B cell (primary cell): ENCODE data around the gene KMO. TPM values are rescaled to one million over a fixed set of nuclear protein-coding genes. Genes with fewer than 3 reads are reported as not detected.

Source experiments
- ATAC-seq: fragments of 200-7000 bp; cut with Tn5 transposase; one replicate; pipeline ENCODE4 v1.10.0; 2021; ENCODE audit warnings: low read depth, mild to moderate bottlenecking, moderate number of reproducible peaks, moderate library complexity
- CTCF ChIA-PET: fragments of 350-600 bp; sonication (Branson Sonifier 250); formaldehyde crosslinking; loops from one replicate; lab custom pipeline; 2021; ENCODE audit warnings: antibody characterized with exemption, inconsistent platforms; lab: Charles Lee
- POLR2A ChIA-PET: fragments of 350-600 bp; sonication (Branson Sonifier 250); formaldehyde crosslinking; loops from one replicate; lab custom pipeline; 2021; ENCODE audit warnings: antibody characterized with exemption; lab: Charles Lee
- DNase-seq: peaks from one replicate; pipeline ENCODE4 v3.0.0; 2013
- H2AFZ ChIP-seq: 2 replicates; pipeline ENCODE4 v1.6.1; 2012; ENCODE audit warnings: mild to moderate bottlenecking, low read depth, low read length; ENCODE audit not compliant: insufficient read depth, poor library complexity, severe bottlenecking
- H3K27ac ChIP-seq, 2 donors: 1 replicate in 1 of 2; 2 replicates in 1 of 2; pipeline ENCODE4 v1.5.1; 2012 to 2013; ENCODE audit warnings: low read length in 2 of 2, mild to moderate bottlenecking in 2 of 2, moderate library complexity in 1 of 2
- H3K27me3 ChIP-seq, 4 experiments: fragments of 200-600 bp in 1 of 4; sonication (generic) in 1 of 4; replicated peaks in 1 of 4; 1 replicate in 2 of 4; 2 replicates in 2 of 4; pipeline versions ENCODE4 v1.6.1 to v1.7.0; 2013 to 2016; ENCODE audit warnings: low read length in 3 of 4, mild to moderate bottlenecking in 2 of 4, mixed read lengths in 1 of 4, moderate library complexity in 1 of 4; ENCODE audit not compliant: insufficient read depth in 4 of 4, control insufficient read depth in 3 of 4; ENCODE audit errors: control extremely low read depth in 1 of 4
- H3K36me3 ChIP-seq, 2 experiments: replicated peaks in 1 of 2; 1 replicate in 1 of 2; 2 replicates in 1 of 2; pipeline versions ENCODE4 v1.6.1 to v1.7.1; 2013; ENCODE audit warnings: low read length in 1 of 2; ENCODE audit not compliant: insufficient read depth in 2 of 2, control insufficient read depth in 1 of 2; ENCODE audit errors: control extremely low read depth in 1 of 2, extremely low read depth in 1 of 2
- H3K4me1 ChIP-seq, 2 donors: fragments of 200-600 bp in 1 of 2; sonication (generic) in 1 of 2; 1 replicate in 1 of 2; 2 replicates in 1 of 2; pipeline versions ENCODE4 v1.5.1 to v1.6.1; 2013 to 2017; ENCODE audit warnings: low read length in 2 of 2; ENCODE audit not compliant: control insufficient read depth in 2 of 2, insufficient read depth in 2 of 2
- H3K4me2 ChIP-seq: replicated peaks from 2 replicates; pipeline ENCODE3; 2012; ENCODE audit warnings: mild to moderate bottlenecking, low read depth, low read length; ENCODE audit not compliant: poor library complexity, severe bottlenecking
- H3K4me3 ChIP-seq, 5 experiments: fragments of 200-600 bp in 1 of 5; sonication (generic) in 1 of 5; 1 replicate in 3 of 5; 2 replicates in 2 of 5; pipeline versions ENCODE4 v1.5.1 to v1.7.0; 2011 to 2016; ENCODE audit warnings: low read length in 4 of 5, mild to moderate bottlenecking in 4 of 5, low read depth in 2 of 5, control low read depth in 1 of 5, moderate library complexity in 1 of 5; ENCODE audit not compliant: insufficient read depth in 1 of 5; ENCODE audit errors: control extremely low read depth in 1 of 5, extremely low read depth in 1 of 5
- H3K79me2 ChIP-seq: fragments of 200-600 bp; sonication (generic); one replicate; pipeline ENCODE4 v1.6.0; 2016; ENCODE audit warnings: low read length; ENCODE audit not compliant: control insufficient read depth, insufficient read depth
- H3K9ac ChIP-seq: fragments of 200-600 bp; sonication (generic); 2 replicates; pipeline ENCODE4 v1.6.1; 2017; ENCODE audit warnings: mild to moderate bottlenecking, low read length, moderate library complexity
- H3K9me3 ChIP-seq, 3 donors: one replicate each; pipeline versions ENCODE4 v1.6.1 to v1.7.1; 2013; ENCODE audit warnings: low read length in 2 of 3; ENCODE audit not compliant: control insufficient read depth in 2 of 3, insufficient read depth in 1 of 3; ENCODE audit errors: control extremely low read depth in 1 of 3
- H4K20me1 ChIP-seq: 2 replicates; pipeline ENCODE4 v1.6.0; 2012; ENCODE audit warnings: mild to moderate bottlenecking, low read length; ENCODE audit not compliant: insufficient read depth, control insufficient read depth, poor library complexity, severe bottlenecking
- H3K27ac Mint-ChIP-seq: one replicate; pipeline ENCODE4 v1.8.0; 2021; ENCODE audit warnings: mixed read lengths
- H3K27me3 Mint-ChIP-seq: one replicate; pipeline ENCODE4 v1.8.0; 2021; ENCODE audit warnings: mixed read lengths
- H3K4me1 Mint-ChIP-seq: one replicate; pipeline ENCODE4 v1.8.0; 2021; ENCODE audit warnings: mixed read lengths
- H3K4me3 Mint-ChIP-seq: one replicate; pipeline ENCODE4 v1.8.0; 2021; ENCODE audit warnings: mixed read lengths
- H3K9me3 Mint-ChIP-seq: one replicate; pipeline ENCODE4 v1.8.0; 2022; ENCODE audit warnings: mixed read lengths; ENCODE audit not compliant: insufficient read depth
- CTCF ChIP-seq: fragments of 200-600 bp; IDR thresholded peaks from one replicate; pipeline ENCODE4 v1.8.0; 2022; ENCODE audit warnings: antibody characterized with exemption, mild to moderate bottlenecking
- EZH2 ChIP-seq: IDR thresholded peaks from 2 replicates; pipeline ENCODE4 v1.6.1; 2012; ENCODE audit warnings: borderline replicate concordance, low read depth, mild to moderate bottlenecking, moderate library complexity, low read length; ENCODE audit not compliant: insufficient read depth, poor library complexity, severe bottlenecking
- WGBS: methylation state at CpG from one replicate; pipeline ENCODE4 v1.1.5; 2013; ENCODE audit warnings: missing lambda C conversion rate; ENCODE audit not compliant: insufficient coverage; 5-methylcytosine and 5-hydroxymethylcytosine counted together
- intact Hi-C: fragments of 100-400 bp; cut with micrococcal nuclease; formaldehyde crosslinking; loops from one replicate; pipeline ENCODE4 v1.10.0; 2022
- polyA plus RNA-seq: library from polyadenylated mRNA; depleted of rRNA; stranded (reverse); fragments of >200 nt; gene quantifications from 2 replicates; pipeline ENCODE4 v1.2.3, GENCODE V29; 2012
- total RNA-seq, 2 donors: library from RNA; stranded (reverse); fragments of 120-200 nt in 1 of 2; gene quantifications; 1 replicate in 1 of 2; 2 replicates in 1 of 2; pipeline versions ENCODE4 v1.2.3 to v1.2.4, GENCODE V29; 2013 to 2022

Gene KMO
- total and polyA plus RNA-seq, 2 donors (not counting 1 experiment from before 2014, with no cell fraction given) = 14.0 to 34.0 TPM

GRCh38 chr1:241519308-241520079, 12.7 kb upstream of the KMO start, which contains the start of gene FH:
TSS of gene FH (minus strand) at chr1:241519755. CDS start at chr1:241519722, 33 bp downstream.
- Mint-ChIP-seq H3K27ac (peak within 1 kb of the TSS; percentile 71), H3K4me1 (peaks cover 23% of the 10 kb centered on the region), H3K4me3 (peak within 1 kb of the TSS; percentile 89), H3K27me3 (peaks cover 3% of the 10 kb centered on the region), H3K9me3 (no peaks in the 10 kb centered on the region)
- peak within 1 kb of the TSS; percentile 89 for H2AFZ ChIP-seq
- H3K36me3 ChIP-seq = peaks cover 4 to 5% of the 10 kb centered on the region in 2 experiments
- peak within 1 kb of the TSS; percentile 56 to 84 for H3K27ac ChIP-seq
- POLR2A ChIA-PET = interaction anchor here (0.6 to 1.3 kb wide), 2 partner anchors 32 to 36 kb away, joined by 3 to 4 read pairs; no protein-coding TSS in a partner anchor
- H3K79me2 ChIP-seq = peaks cover 33% of the 10 kb centered on the region
- CTCF ChIA-PET = interaction anchor here (1.1 to 1.8 kb wide), 5 partner anchors 20 to 479 kb away, joined by 3 to 9 read pairs (median 3); partner anchors contain the start of gene MAP1LC3C
- no peaks in the 10 kb centered on the region for H4K20me1 ChIP-seq
- H3K9me3 ChIP-seq = no peaks in the 10 kb centered on the region
- peak within 1 kb of the TSS; percentile 56 to 84 (median 79) for H3K4me3 ChIP-seq
- H3K4me1 ChIP-seq = peaks cover 9 to 10% of the 10 kb centered on the region in 2 donors
- intact Hi-C loops = loop anchor here (1.0 kb wide), 4 partner anchors 12 to 328 kb away; partner anchors contain the start of genes CHML and OPN3
- TF ChIP-seq EZH2 (no peak), CTCF (no peak)
- ATAC-seq (peak; percentile 98), DNase-seq (peak; percentile 97)
- under 1% methylated on average over 68 of the region's 70 CpGs for WGBS
- peaks cover 0 to 3% (median 0%) of the 10 kb centered on the region in 4 experiments for H3K27me3 ChIP-seq
- H3K9ac ChIP-seq = peak within 1 kb of the TSS; percentile 87
- peak within 1 kb of the TSS; percentile 93 for H3K4me2 ChIP-seq
